Measurements from ENCODE around the gene MELK. TPM values are rescaled to one million over a fixed set of nuclear protein-coding genes. Genes with fewer than 3 reads are reported as not detected.
"Not testable (repeated sequence)": the region's sequence is repeated elsewhere in the genome, so short reads cannot be mapped to it uniquely, and the experiment has no call there.

Gene MELK
- total RNA-seq, 1 donor from 2014 or later: 0.48 TPM

- ATAC-seq (ENCODE audit: poor library complexity) (no peak), DNase-seq (no peak)
- intact Hi-C loops (cut with DNase I): no loop called here
These were observed 1.4 kb upstream of the MELK start for GRCh38 chr9:36571333-36571732.

DNA sequence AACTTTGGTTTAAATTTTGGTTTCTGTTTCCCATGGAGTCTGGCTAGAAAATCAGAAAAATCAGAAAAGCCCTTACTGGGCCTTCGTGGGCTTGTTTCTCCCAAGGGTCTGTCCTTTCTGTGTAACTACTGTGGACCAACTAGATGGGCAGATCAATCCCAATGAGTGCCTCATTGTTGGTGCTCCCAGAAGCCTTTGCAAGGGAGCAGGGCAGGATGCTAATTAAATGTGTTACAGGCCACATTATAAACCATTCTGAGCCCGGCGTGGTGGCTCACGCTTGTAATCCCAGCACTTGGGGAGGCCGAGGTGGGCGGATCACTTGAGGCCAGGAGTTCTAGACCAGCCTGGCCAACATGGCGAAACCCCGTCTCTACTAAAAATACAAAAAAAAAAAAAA, 1.4 kb downstream of the MELK start:
- DNase-seq; ATAC-seq (ENCODE audit: poor library complexity); intact Hi-C loops (cut with DNase I): not testable (repeated sequence)

GRCh38 chr9:36575411-36575882, 2.8 kb downstream of the MELK start:
- DNase-seq (no peak), ATAC-seq (ENCODE audit: poor library complexity) (no peak)
- intact Hi-C loops (cut with DNase I): no loop called here

GRCh38 chr9:36576866-36577265, 4.2 kb downstream of the MELK start:
- no peak for DNase-seq
- intact Hi-C loops (cut with DNase I): no loop called here
- ATAC-seq (ENCODE audit: poor library complexity): no peak

- no peak for DNase-seq
- intact Hi-C loops (cut with DNase I): no loop called here
- ATAC-seq (ENCODE audit: poor library complexity): no peak
These were observed 12.1 kb downstream of the MELK start for GRCh38 chr9:36584620-36585460.

DNA sequence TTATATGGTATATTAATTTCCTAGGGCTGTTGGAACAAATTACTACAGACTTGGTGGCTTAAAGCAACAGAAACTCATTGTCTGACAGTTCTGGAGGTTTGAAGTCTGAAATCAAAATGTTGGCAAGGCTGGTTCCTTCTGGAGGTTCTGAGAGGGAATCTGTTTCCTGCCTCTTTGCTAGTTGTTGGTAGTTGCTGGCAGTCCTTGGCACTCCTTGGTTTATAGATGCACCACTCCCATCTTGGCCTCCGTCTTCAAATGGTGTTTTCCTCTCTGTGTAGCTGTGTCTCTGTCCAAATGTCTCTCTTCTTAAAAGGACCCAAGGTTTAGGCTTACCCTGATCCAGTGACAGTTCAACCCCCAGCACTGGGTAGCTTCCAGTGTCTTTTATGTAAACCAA, 17.5 kb downstream of the MELK start:
- ATAC-seq (ENCODE audit: poor library complexity) (no peak), DNase-seq (no peak)
- intact Hi-C loops (cut with DNase I): no loop called here

- DNase-seq (no peak), ATAC-seq (ENCODE audit: poor library complexity) (no peak)
- intact Hi-C loops (cut with DNase I): no loop called here
These were observed 20.3 kb downstream of the MELK start for GRCh38 chr9:36592801-36593583.

DNA sequence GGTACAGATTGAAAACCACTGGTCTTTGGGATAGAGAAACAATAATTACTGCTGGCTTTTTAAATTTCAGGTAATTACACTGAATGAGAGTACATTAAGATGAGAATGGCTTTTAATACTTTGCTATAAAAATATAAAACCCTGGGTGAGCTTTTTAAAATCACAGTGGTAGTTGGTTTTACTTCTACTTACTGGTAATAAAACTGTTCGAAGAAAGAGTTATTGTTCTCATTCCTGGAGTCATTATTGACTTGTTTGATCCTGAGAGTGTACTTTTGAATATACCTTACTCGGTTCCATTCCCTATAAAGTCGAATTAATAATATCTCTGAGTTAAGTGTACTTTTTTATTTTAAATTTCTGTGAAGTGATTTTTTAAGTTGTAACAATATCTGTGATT, 21.5 kb downstream of the MELK start:
- DNase-seq (no peak), ATAC-seq (ENCODE audit: poor library complexity) (no peak)
- intact Hi-C loops (cut with DNase I): no loop called here

DNA sequence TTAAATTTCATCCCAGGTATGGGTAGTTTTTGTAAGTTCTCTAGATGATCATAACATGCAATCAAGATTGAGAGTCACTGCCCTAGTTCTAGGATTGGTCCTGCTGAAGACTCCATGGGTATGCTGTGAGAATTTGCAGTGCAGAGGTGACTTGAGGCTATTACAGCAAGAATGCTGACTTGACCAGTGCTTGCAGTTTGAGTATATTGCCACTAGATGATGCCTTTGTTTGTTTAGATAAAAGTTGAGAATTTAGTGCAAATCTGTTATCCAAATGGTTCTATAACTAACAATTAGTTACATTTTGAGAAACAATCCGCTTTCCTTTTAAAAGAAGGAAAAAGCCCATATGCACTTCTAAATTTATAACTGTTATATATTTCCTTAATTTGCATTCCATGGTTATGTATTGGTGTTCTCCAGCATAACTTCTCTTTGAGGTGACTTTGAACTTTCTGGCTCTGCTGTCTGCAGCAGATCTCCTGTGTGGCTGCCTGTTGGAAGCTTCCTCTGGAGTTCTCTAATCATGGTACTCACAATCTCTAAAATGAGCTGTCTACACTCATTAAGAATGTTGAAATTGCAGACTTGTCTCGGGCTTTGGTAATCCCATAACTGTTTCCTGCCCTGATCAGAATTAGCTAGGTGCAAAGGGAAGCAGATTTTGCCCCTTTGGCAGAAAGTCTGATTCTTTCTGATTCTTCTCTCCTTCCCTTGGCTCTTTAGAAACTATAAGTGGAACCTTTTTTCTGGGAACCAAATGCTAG, 24.9 kb downstream of the MELK start:
- ATAC-seq (ENCODE audit: poor library complexity): no peak
- no peak for DNase-seq
- intact Hi-C loops (cut with DNase I): no loop called here

DNA sequence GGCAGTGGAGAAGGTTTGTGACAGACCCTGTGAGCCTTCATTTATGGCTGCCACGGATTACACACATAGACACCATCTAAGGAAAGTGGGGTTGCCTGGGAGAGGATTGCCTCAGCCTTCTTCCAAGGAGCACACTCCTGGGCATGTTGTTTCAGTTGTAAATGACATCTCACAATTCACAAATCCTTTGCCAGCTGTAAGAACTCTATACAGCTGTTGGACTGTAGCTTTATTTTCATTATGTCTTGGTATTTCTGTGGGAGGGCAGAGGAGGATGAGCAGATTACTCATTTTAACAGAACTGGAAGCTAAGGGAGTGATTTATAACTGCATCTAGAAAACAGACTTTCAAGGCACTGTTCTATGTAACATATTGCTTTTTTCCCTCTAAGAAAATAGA, 25.6 kb downstream of the MELK start:
- intact Hi-C loops (cut with DNase I): no loop called here
- ATAC-seq (ENCODE audit: poor library complexity) (no peak), DNase-seq (no peak)

GRCh38 chr9:36603006-36603405, 30.3 kb downstream of the MELK start:
- intact Hi-C loops (cut with DNase I): no loop called here

DNA sequence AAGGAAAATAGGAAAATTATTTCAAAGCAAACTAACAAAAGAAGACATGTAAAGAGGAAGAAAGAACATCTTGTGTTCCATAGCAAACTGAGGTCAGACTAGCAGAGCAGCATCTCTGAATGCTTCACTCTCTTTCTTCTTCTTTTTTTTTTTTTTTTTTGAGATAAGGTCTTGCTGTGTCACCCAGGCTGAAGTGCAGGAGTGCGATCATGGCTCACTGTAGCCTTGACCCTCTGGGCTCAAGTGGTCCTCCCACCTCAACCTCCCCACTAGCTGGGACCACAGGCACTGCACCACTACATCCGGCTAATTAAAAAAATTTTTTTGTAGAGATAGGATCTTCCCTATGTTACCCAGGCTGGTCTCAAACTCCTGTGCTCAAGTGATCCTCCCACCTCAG, 36.6 kb downstream of the MELK start:
- intact Hi-C loops (cut with DNase I): no loop called here
- ATAC-seq (ENCODE audit: poor library complexity): no peak
- DNase-seq: no peak

More at GRCh38 chr9:36603006-36603405, 30.3 kb downstream of the MELK start:
- ATAC-seq (ENCODE audit: poor library complexity): no peak
- DNase-seq: no peak

- ATAC-seq (ENCODE audit: poor library complexity) (no peak), DNase-seq (no peak)
- intact Hi-C loops (cut with DNase I): no loop called here
These were observed 49.4 kb downstream of the MELK start for GRCh38 chr9:36622121-36622520.

DNA sequence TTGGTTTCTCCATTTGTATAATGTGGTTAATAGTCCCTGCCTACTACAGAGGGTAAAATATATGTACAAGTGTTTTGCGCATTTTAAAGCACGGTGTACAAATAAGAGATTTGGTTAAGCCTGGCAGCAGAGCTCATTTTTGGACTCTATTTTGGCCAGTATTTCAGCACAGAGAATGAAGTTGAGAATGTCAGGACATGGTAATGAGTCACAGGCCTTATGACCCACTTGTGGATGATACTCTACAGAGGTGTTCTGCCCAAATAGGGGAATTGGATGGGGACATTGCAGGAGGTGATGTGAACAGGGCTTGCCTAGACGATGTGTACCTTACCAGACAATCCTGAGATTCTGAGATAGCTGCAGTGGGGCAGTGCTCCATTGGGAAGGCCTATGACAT, 50.6 kb downstream of the MELK start:
- intact Hi-C loops (cut with DNase I): no loop called here
- DNase-seq (no peak), ATAC-seq (ENCODE audit: poor library complexity) (no peak)

DNA sequence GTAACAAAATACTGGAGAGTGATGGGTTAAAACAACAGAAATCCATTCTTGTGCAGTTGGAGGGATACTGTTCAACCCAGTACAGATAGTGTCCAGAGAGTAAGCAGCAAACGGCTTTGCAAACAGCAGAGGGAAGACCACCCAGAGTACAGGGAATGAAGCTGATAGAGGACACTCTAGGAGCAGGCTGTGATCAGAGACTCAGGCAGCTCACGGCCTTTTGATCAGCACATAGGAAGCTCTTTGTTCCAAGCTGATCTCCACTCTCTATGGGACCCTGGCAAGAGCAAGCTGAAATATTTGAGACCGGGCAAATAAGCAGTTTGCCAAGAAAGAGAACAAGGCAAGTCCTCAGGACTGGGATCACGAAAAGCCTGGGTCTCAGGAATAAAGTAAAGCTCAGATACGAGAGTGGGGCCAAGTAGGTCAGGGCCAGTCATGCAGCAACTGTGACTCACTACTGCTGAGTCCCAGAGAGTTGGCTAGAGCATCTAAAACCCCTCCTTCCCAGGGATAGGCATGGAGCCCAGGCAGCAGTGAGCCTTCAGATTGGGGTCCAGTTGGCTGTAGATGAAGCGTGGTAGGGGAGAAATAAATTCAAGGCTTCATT, 52.4 kb downstream of the MELK start:
- peak; percentile 95 for ATAC-seq (ENCODE audit: poor library complexity)
- DNase-seq: peak; percentile 53
- intact Hi-C loops (cut with DNase I): no loop called here

GRCh38 chr9:36632892-36633291, 60.2 kb downstream of the MELK start:
- ATAC-seq (ENCODE audit: poor library complexity): no peak
- DNase-seq: no peak
- intact Hi-C loops (cut with DNase I): no loop called here

DNA sequence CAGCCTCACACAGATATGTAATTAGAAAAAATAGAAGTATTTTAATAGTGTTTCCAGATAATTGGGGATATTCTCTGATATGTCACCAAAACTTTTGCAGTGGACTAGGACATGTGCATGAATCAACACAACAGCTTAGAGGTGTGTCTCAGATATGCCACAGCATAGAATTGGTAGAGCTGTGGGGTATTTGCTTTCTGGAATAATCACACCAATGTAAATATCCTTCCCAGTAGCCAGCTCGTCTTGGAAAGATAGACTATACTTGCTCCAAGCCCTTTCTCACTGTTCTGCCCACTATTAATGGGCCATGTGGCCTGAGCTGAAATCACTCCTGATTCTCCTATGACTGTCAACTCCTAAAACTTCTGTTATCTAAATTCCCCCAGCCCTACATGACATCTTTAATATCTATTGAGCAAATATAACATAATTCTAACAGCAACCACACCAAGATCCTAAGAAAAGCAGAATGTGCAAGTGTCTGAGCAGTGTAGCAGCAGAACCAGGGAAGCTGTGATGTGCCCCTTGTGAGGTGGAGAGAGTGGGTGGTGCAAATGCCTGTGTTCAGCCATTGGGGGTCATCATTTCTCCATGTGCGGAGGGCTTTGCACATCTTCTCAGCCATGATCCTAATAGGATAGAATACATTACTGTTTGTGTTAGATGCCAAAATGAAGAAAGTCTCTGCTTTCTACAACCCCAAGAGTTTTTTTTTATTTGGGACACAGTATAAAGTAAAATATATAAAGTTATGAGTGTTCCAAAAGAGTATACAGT, 65.0 kb downstream of the MELK start:
- intact Hi-C loops (cut with DNase I): no loop called here
- DNase-seq (no peak), ATAC-seq (ENCODE audit: poor library complexity) (no peak)

GRCh38 chr9:36640771-36641381, 68.2 kb downstream of the MELK start:
- ATAC-seq (ENCODE audit: poor library complexity) (no peak), DNase-seq (no peak)
- intact Hi-C loops (cut with DNase I): no loop called here
